ENCODE results near the gene RFT1.
"Not testable (repeated sequence)": the region's sequence is repeated elsewhere in the genome, so short reads cannot be mapped to it uniquely, and the experiment has no call there.

Gene RFT1

DNA sequence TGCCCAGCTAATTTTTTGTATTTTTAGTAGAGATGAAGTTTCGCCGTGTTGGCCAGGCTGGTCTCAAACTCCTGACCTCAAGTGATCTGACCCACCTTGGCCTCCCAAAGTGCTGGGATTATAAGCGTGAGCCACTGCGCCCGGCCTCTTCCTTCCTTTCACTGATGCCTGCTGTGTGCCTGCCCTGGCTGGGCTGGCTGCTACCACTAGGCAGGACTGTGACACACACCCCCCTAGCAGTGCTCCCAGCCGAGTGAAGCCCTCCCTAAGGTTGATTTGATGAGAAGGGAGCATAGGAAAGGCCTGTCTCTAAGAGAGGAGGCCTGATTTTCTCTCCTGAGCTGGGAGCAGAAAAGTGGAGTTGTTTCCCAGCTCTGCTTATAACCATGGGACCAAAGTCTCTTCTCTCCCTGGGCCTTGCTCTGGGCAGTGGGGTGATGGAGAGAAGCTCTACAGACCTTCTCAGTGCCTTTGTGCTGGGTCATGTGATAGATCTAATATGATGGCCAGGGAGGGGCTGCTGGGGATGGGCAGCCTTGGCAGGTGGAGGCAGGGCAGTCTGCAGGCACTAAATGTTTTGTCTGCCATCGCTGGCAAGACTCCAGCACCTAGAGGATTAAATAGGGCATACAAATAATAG, 64.3 kb downstream of the RFT1 start:
- no peak for DNase-seq

DNA sequence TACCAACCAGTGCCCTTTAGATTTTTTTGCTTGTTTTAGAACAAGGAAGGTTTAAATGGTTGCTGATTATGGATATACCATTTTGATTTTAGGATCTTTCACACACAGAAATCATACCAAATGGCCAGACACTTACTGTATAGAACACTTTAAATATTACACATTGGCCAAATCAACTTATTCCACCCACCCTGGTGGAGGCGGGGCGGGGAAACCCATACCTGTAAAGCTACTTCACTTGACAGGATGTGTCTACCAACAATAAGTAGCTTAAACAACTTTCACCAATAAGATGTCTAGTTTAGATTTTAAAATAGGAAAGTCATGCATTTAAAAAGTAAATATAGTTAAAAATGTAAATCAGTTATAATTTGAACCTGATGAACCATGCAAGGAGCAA, 67.3 kb downstream of the RFT1 start:
- no peak for DNase-seq

DNA sequence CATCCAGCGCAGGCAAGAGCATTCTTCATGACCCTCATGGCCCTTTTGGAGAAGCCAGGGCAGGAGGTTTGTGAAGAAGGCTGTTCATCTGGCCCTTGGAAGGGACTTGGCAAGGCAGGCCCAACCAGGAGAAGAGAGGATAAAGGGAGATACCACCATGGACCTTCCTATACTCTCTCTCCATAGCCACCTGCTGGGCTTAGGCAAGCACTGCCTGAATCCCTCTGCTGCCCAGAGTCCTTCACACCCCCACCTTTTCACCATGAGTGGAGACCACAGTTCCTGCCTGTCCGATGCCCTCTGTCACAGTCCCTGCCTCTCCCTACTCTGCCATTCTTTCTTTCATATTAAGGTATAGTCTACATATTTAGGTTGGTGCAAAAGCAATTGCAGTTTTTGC, 73.8 kb downstream of the RFT1 start:
- no peak for DNase-seq

DNA sequence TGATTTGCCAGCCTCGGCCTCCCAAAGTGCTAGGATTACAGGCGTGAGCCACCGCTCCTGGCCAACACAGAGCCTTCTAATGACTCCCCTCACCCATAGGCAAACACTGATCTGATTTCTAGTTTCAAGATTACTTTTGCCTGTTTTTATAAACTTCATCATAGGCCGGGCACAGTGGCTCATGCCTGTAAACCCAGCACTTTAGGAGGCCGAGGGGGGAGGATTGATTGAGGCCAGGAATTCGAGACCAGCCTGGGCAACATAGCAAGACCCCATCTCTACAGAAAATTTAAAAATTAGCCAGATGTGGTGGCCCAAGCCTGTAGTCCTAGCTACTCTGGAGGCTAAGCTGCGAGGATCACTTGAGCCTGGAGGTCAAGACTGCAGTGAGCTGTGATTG, 76.0 kb downstream of the RFT1 start:
- DNase-seq = not testable (repeated sequence)

DNA sequence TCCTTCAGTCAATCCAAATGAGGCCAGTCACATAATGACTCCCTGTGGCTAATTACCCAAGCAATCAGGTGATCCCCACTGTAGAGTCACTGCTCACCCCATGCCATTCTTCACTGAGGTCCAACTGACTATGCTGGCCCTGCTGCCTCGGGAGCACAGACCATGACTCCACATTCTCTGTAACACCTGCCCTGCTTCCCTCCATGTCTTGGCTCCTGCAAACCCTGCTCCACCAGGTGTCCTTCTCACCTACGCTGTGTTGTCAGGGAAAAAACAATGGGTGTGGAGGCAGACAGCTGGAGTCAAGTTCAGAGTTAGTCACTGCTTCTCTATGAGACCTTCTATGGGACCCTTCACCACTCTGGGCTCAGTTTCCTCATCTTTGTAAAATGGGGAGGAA, 78.3 kb downstream of the RFT1 start:
- DNase-seq = no peak

DNA sequence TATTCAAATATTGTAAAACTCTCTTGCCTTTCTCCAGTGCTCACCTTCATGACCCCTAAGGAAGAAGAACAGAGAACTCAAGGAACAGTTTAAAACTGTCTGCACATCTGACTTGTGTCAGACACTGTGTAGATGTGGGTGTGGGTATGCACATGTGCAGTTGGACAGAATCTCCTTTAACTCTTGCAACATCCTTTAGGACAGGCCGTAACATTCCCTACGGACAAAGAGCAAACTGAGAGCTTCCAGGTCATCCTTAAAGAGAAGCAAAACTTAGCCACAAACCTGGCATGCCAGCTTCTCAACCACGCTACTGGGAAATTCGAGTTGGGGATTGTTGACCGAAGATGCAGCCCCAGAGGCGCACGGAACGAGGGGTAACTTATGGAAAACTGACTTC, 80.2 kb downstream of the RFT1 start:
- DNase-seq = no peak

DNA sequence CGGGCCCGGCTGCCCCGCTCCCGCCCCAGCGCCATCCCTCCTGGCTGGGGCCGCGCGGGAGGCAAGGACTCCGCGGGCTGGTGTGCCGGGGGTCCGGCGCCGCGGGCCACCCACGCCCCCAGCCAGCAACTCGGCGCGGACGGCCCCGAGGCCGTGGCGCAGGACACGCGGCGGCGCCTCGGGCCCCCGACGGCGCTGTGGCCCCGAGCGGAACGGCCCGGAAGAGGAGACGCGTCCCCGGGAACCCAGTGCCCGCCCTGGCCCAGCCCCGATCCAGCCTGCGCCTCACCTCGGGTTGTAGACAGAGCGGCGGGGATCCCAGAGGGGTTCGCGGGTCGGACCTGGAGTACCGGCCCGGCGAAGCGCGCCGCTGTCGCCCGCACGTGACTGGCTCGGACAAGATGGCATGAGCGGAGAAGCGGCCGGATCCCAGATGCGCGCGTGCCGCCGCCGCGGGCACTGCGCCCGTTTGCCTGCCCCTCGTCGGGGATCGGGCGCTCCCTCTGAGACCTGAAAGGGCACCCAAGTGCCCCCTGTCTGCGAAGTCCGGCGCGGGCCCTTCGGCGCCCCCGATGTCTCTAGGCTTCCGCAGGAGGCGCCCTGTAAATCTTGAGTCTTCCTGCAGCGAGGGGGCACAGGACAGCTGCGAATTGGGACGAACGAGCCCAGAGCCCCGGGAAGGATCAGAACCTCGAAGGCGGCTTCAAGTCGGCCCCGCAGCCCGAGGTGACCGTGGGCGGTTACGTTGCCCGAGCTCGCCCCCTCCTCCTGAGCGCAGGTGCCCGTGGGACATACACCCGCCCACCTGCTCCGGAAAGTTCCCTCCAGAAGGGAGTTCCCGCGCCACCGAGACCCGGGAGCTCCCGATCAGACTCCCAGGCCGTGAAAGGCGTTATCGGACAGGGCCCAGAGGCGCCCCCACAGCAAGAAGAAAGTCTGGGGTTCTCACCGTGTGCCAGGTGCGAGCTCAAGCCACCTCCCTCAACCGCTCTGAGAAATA, 83.8 kb downstream of the RFT1 start:
- peak; percentile 62 for DNase-seq

DNA sequence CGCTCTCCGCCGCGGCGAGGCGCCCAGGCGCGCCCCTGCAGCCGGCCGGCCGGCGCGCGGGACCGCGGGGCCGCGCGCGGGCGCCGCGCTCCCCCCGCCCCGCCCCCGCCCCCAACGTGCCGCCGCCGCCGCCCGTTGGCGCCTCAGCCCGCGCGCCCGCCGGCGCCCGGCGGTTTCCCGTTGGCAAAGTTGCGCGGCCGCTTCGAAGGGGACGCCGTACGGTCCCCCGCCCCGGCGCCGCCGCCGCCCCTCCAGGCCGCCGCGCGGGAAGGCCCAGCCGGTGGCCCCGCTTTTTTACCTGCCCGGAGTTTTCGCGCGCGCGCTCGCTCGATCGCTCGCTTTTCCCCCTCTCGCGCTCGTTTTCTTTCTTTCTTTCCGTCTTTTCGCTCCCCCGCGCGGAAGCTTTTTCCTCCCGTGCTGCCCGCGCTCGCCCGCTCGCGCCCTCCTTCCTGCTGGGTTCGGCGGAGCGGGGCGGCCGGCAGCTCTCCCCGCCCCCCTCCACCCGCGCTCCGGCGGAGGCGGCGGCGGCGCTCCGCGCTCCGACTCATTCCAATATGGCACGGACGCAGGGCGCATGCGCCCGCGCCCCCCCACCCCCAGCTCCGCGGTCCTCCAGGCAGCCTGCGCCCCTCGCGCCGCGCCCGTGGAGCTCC, 84.6 kb downstream of the RFT1 start, which contains the start of gene SFMBT1:
TSS of gene SFMBT1 (minus strand) at position 556 of the 653 bp plus-strand sequence. CDS start 76,945 bp downstream, outside the sequence.
- peak; percentile 78 for DNase-seq

DNA sequence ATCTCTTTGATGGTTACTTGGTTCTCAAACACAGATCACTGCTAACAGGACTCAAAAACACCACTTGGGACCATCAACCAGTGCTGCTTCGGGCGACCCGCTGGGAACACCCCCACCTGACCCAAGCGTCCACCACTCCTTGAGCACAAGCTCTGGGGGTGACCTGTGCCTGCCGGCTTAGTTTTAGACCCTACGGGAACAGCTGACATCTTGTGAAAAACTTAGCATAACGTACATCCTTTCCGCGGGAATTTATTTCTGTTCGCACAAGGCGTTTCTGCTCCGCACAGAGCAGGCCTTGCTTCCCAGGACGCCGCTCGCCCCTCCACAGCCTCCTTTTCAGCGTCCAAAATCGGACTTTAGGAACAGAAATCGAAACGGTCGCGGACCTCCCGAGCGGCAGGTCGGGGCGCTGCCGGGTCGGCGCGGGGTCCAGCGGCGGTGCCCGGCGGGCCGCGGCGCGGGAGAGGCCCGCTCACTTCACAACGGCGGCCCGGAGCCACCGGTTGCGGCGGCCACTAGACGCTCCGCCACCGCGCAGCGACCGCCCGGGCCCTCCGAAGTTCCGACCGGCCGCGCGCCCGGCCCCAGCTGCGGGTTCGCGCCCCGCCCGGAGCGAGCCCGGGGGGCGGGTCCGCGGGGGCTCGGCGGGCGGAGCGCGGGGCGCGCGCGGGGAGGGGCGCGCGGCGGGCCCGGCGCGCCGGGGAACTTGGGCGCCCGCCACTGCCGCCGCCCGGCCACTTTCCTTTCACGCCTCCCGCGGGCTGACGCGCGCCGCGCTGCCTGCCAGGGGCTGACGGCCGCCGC, 85.3 kb downstream of the RFT1 start:
- DNase-seq = peak; percentile 62

DNA sequence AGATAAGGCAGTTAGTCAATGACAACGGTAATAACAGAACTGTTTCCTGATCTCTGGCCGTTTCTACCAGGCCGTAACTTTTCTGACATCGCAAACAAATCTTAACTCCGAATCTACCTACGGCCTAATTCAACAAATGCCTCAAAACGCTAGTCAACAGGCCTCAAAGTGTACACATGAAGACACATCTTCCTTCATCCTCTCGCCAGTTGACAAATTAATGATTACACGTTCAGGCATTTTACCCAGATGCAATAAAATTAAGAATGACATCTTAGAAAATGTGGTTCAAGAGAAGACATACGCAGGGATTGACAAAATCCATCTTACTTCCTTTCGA, 85.9 kb downstream of the RFT1 start:
- no peak for DNase-seq

DNA sequence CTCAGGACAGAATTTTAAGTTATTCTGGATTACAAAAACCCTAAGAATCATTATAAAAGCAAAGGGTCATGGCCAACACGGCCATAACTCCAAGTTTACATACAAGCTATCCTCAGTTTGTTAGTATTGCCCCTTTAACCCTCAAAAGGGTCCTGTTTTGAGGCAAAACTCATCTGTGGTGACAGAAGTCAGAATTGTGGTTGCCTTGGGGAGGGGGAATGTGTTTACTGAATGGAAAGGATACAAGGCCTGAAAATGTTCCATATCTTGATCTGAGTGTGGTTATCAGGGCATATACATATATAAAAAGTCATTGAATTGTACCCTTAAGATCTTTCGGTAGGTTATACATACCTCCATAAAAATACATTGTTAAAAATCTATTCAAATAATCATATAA, 86.5 kb downstream of the RFT1 start:
- DNase-seq = no peak

DNA sequence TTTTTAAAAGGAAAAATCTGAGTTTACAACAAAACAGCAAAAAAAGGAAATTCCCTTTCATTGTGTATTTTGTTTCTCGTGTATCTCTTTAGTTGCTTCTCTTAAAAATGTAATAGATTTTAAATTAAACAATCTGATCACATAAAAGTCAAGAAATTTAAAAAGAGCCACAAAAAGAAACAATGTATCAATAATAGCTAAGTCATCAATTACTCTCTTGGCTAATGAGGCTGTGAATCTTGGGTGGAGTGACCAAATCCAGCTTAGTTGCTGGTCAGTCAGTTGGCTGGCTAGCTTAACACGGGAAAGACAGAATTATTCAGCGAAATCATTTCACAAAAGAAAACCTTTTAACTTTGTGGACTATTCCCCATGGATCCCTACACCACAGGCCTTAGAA, 87.6 kb downstream of the RFT1 start:
- DNase-seq = no peak

DNA sequence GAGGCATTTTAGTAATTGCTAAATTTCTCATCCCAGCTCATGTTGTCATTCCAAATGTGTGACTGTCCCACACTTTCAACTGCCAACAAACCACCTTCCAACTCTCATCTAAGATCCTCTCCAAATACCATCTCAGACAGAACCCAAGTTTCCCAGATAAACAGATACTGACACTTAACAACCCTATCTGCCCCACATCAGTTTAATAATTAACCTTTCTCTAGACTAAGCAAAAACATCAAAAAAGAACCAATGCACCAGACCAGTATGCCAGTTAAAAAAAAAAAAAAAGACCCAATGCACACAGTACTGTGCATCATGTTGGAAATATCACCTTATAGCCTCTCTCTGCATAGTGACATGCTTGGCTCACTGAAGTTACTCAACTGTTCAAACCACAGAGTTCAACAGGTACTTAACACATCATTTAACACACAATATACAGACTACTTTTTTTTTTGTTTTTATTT, 89.8 kb downstream of the RFT1 start:
- no peak for DNase-seq

DNA sequence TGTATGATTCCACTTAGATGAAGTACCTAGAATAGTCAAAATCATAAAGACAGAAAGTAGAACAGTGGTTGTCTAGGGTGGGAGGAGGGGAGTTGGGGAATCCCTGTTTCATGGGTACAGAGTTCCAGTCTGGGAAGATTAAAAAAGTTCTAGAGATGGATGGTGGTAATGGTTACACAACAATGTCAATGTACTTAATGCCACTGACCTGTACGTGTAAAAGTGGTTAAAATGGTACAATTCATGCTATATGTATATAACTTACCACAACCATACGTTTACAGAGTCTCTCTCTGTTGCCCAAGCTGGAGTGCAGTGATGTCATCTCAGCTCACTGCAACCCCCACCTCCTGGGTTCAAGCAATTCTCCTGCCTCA, 90.9 kb downstream of the RFT1 start:
- no peak for DNase-seq

DNA sequence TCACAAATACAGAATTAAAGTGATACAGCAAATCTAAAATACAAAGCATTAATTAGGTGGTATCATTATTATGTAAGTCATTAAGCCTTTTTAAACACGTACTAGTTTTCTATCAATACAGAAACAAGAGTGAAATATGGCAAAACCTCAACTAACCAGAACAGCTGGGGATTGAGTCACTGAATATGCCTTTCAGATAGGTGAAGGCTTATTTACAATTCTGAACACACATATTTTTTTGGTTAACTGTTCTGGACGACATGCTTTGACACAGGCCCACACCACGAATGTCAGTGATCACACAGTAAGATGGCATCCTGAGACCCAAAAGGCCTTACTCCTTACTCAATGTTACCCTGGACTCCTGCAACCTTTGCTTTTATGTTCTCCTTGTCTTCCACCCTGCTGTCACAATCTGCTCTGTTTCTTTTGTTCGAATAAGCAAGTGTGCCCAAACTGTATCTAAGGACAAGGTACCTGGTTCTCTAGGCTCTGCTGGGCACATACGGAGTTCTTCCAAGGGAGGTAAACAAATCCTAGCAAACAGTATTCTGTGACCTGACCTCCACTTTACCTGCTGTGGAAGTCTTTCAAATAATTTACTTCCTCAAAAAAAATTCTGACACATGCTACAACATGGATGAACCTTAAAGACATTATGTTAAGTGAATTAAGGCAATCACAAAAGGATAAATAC, 91.4 kb downstream of the RFT1 start:
- DNase-seq = no peak

All from activated naive CD4-positive, alpha-beta T cell treated with Interleukin-2 at 50 U/mL for 16 hours (primary cell).